MCF 10A (cell line): ENCODE measurements around the gene PTH2R. TPM values are rescaled to one million over a fixed set of nuclear protein-coding genes. Genes with fewer than 3 reads are reported as not detected.
"Not testable (repeated sequence)": the region's sequence is repeated elsewhere in the genome, so short reads cannot be mapped to it uniquely, and the experiment has no call there.

Experiments used
- BruUV-seq: library from RNA; stranded (reverse); fragments of 400-500 nt; replicated peaks from 2 replicates; lab custom pipeline; 2021; lab: Mats Ljungman, UMichigan
- CTCF ChIA-PET: fragments of 300-600 bp; sonication (Branson Sonifier 250); formaldehyde crosslinking; extraction: SDS; loops from one replicate; lab custom pipeline; 2021; ENCODE audit warnings: antibody characterized with exemption, inconsistent platforms; lab: Yijun Ruan, JAX
- POLR2A ChIA-PET: fragments of 300-600, 350-650 bp; sonication (Branson Sonifier 250); formaldehyde crosslinking; extraction: SDS; loops from one replicate; lab custom pipeline; 2020; ENCODE audit warnings: antibody characterized with exemption, inconsistent platforms; lab: Yijun Ruan, JAX
- DNase-seq: peaks from one replicate; pipeline ENCODE4 v3.0.0-alpha.2; 2018; ENCODE audit not compliant: unreplicated experiment
- H3K27ac Mint-ChIP-seq: one replicate; pipeline ENCODE4 v1.8.0; 2022; ENCODE audit warnings: mild to moderate bottlenecking, low read depth, mixed read lengths; ENCODE audit not compliant: unreplicated experiment
- H3K27me3 Mint-ChIP-seq: one replicate; pipeline ENCODE4 v1.8.0; 2022; ENCODE audit warnings: mixed read lengths; ENCODE audit not compliant: insufficient read depth, unreplicated experiment
- H3K36me3 Mint-ChIP-seq: one replicate; pipeline ENCODE4 v1.8.0; 2022; ENCODE audit warnings: mild to moderate bottlenecking, moderate library complexity, mixed read lengths; ENCODE audit not compliant: insufficient read depth, unreplicated experiment
- H3K4me1 Mint-ChIP-seq: one replicate; pipeline ENCODE4 v1.8.0; 2022; ENCODE audit warnings: mixed read lengths; ENCODE audit not compliant: insufficient read depth, unreplicated experiment
- H3K4me3 Mint-ChIP-seq: one replicate; pipeline ENCODE4 v1.8.0; 2022; ENCODE audit warnings: mild to moderate bottlenecking, moderate library complexity, mixed read lengths; ENCODE audit not compliant: unreplicated experiment
- H3K9me3 Mint-ChIP-seq: one replicate; pipeline ENCODE4 v1.8.0; 2022; ENCODE audit warnings: mixed read lengths; ENCODE audit not compliant: unreplicated experiment
- intact Hi-C: fragments of 100-400 bp; cut with micrococcal nuclease; formaldehyde crosslinking; loops from 2 replicates; pipeline ENCODE4 v1.14.1; 2022
- total RNA-seq: library from RNA; stranded (reverse); gene quantifications from 2 replicates; pipeline ENCODE4 v1.2.3, GENCODE V29; 2022
- TF ChIP-seq, protein P1 (sequence below): fragments of 200-600 bp; IDR thresholded peaks from one replicate; pipeline ENCODE4 v1.8.0; 2022; ENCODE audit warnings: antibody characterized with exemption, mild to moderate bottlenecking; ENCODE audit not compliant: unreplicated experiment

PTH2R gene
- total RNA-seq, 1 experiment from 2014 or later, result not detected

DNA sequence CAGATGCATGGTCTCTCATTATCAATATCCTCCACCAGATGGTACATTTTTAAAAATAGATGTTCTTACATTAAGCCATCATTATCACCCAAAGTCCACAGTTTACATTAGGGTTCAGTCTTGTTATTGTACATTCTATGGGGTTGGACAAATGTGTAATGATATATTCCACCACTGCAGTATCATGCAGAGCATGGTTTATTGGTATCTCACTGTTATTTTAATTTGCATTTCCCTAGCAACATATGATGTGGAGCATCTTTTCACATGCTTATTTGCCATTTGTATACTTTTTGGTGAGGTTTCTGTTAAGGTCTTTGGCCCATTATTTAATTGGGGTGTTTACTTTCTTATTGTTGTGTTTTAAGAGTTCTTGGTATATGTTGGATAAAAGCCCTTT is 95.7 kb downstream of the PTH2R start:
- POLR2A ChIA-PET, result no interaction called here
- DNase-seq, result no peak
- Mint-ChIP-seq H3K36me3 (no peaks in the 10 kb centered on the region), H3K9me3 (no peaks in the 10 kb centered on the region), H3K27ac (no peak overlapping the region), H3K4me1 (no peaks in the 10 kb centered on the region), H3K4me3 (no peak overlapping the region), H3K27me3 (no peaks in the 10 kb centered on the region)
- BruUV-seq, result no TSS peak
- intact Hi-C loops, result no loop called here
- TF ChIP-seq, protein P1, sequence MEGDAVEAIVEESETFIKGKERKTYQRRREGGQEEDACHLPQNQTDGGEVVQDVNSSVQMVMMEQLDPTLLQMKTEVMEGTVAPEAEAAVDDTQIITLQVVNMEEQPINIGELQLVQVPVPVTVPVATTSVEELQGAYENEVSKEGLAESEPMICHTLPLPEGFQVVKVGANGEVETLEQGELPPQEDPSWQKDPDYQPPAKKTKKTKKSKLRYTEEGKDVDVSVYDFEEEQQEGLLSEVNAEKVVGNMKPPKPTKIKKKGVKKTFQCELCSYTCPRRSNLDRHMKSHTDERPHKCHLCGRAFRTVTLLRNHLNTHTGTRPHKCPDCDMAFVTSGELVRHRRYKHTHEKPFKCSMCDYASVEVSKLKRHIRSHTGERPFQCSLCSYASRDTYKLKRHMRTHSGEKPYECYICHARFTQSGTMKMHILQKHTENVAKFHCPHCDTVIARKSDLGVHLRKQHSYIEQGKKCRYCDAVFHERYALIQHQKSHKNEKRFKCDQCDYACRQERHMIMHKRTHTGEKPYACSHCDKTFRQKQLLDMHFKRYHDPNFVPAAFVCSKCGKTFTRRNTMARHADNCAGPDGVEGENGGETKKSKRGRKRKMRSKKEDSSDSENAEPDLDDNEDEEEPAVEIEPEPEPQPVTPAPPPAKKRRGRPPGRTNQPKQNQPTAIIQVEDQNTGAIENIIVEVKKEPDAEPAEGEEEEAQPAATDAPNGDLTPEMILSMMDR, result no peak
- CTCF ChIA-PET, result no interaction called here

DNA sequence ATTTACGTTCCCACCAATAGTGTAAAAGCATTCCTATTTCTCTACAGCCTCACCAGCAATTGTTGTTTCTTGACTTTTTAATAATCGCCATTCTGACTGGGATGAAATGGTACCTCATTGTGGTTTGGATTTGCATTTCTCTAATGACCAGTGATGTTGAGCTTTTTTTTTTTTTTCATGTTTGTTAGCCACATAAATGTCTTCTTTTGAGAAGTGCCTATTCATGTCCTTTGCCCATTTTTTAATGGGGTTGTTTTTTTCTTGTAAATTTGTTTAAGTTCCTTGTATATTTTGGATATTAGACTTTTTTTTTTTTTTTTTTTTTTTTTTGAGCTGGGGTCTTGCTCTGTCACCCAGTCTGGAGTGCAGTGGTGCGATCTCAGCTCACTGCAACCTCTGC is 98.8 kb downstream of the PTH2R start:
- H3K36me3 Mint-ChIP-seq, intact Hi-C loops, DNase-seq, H3K27me3 Mint-ChIP-seq, H3K27ac Mint-ChIP-seq, H3K9me3 Mint-ChIP-seq, H3K4me3 Mint-ChIP-seq, H3K4me1 Mint-ChIP-seq, BruUV-seq: not testable (repeated sequence)
- ChIA-PET CTCF (interaction anchor here (1.2 kb wide), 1 partner anchor 314 kb away, joined by 4 read pairs; no protein-coding TSS in a partner anchor), POLR2A (interaction anchor here (0.7 kb wide), 1 partner anchor 102 kb away, joined by 3 read pairs; no protein-coding TSS in a partner anchor)

DNA sequence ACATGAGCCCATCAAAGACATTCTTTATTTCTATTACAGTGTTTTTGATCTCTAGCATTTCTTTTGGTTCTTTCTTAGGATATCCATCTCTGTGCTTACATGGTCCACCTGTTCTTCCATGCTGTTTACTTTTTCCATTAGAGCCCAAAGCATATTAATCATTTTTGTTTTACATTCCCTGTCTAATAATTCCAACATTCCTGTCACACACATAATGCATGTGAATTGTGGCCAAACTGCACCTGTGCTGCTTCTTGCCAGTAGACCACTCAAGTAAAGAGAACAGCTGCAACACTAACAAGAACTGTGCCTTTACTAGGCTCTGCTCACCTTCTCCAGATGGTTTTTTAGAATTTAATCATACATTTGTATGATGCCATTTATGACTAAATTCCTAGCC is 103.0 kb downstream of the PTH2R start:
- Mint-ChIP-seq H3K4me3 (no peak overlapping the region), H3K27me3 (no peaks in the 10 kb centered on the region), H3K27ac (no peak overlapping the region), H3K9me3 (no peaks in the 10 kb centered on the region), H3K4me1 (no peaks in the 10 kb centered on the region), H3K36me3 (no peaks in the 10 kb centered on the region)
- DNase-seq, result no peak
- ChIA-PET POLR2A (no interaction called here), CTCF (interaction anchor here (0.7 to 0.8 kb wide), 2 partner anchors 44 to 1067 kb away, joined by 4 read pairs; no protein-coding TSS in a partner anchor)
- intact Hi-C loops, result no loop called here
- TF ChIP-seq, protein P1, result no peak
- BruUV-seq, result no TSS peak

DNA sequence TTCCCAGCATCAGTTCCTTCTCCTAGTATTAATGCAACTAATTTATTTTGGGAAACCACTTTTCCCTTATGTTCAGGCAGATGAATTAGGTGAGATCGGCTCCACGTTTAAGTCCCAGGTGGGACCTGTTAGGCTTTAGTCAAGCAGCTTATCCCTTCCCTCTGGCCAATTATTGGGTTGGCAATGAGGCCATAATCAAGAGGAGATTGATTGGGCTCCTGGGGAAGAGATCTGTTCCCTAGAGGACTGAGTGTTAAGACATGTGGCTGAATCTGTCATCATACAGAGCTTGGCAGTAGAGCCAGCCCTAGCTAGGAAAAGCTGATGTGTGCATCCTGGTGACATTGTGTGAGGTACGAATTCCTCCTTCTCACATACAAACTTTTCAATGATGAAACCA is 104.4 kb downstream of the PTH2R start:
- POLR2A ChIA-PET, result no interaction called here
- H3K27me3 Mint-ChIP-seq, result no peaks in the 10 kb centered on the region
- no peak overlapping the region for H3K4me3 Mint-ChIP-seq
- H3K4me1 Mint-ChIP-seq, result no peaks in the 10 kb centered on the region
- no peaks in the 10 kb centered on the region for H3K36me3 Mint-ChIP-seq
- BruUV-seq, result no TSS peak
- no peak for DNase-seq
- intact Hi-C loops, result no loop called here
- CTCF ChIA-PET, result interaction anchor here (0.6 to 0.7 kb wide), 2 partner anchors 9 to 311 kb away, joined by 4 to 5 read pairs; no protein-coding TSS in a partner anchor
- no peak overlapping the region for H3K27ac Mint-ChIP-seq
- TF ChIP-seq, protein P1, result no peak
- H3K9me3 Mint-ChIP-seq, result no peaks in the 10 kb centered on the region
